Measurements from ENCODE around the gene UBE2Z.

Gene UBE2Z

DNA sequence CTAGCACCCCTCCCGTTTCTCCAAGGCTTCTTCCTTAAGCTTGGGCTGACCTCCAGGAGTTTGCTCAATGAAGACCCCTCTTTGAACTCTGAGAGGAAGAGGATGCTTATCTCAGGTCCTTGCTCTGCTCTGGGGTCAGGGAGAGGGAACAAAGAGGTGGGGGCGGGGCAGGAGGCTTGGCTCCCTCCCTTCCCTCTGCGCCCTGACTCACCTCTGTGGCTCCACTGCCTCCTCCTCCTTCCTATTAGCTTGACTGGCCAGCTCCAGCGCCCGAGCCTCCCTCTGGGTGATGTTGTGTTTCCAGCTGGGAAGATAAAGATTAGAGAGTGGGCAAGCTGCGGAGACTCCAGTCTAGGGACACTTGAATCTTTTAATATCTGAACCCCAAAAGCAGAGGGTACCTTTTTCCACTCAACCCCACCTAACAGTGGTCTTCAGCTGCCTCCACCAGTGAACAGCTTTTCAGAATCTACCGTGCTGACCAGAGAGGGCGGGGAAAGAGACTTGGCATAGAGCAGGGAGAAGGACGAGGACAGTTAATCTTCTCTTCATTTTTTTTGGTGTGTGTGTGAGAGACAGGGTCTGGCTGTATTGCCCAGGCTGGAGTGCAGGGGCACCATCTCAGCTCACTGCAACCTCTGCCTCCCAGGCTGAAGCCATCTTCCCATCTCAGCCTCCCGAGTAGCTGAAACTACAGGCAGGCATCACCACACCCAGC lies 53.5 kb downstream of the UBE2Z start:
- no peak for DNase-seq

DNA sequence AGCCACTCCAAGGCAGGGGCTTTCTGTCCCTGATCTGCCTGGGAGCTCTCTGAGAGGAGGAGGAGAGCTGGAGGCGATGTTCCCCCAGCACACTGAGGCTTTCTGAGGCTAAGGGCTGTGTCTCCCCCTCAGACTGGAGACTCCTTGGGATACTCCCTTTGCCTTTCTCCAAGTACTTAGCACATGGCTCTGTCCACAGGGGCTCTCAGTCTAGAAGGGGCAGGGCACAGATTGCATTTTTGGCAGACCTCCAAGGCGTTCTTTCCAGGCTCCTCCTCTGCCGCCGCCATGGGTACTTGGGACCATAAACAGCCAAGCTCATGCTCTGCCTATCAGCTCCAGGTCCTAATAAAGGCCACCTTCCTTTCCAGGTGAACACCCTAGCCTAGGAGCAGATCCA lies 62.0 kb downstream of the UBE2Z start:
- no peak for DNase-seq

DNA sequence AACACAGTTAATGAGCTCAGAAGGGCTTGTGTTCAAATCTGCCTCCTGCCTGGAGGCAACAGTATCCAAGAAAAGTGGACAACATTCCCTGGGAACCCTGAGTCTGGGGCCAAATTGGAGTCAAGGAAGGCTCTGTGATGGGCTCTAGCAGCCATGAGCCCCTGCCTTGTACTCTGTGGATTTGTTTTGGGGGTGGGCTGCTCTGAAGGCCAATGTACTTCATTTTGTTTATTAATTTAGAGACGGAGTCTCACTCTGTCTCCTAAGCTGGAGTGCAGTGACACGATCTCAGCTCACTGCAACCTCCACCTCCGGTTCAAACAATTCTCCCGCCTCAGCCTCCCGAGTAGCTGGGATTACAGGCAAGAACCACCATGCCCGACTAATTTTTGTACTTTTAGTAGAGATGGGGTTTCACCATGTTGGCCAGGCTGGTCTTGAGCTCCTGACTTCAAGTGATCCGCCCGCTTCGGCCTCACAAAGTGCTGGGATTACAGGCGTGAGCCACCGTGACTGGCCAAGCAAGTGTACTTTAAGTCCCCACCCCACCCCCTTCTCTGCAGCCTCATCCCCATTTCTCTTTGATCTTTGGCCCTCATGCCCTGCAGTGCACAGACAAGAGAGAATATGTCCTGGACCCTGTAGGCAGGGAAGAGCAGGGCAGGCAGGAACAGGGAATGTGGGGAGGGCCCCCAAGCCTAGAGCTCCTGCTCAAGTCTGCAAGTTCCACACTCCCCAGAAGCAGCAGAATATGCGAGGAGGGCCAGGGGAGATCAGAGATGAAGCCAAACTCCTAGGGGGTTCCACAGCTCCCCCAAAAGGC lies 62.9 kb downstream of the UBE2Z start:
- no peak for DNase-seq

DNA sequence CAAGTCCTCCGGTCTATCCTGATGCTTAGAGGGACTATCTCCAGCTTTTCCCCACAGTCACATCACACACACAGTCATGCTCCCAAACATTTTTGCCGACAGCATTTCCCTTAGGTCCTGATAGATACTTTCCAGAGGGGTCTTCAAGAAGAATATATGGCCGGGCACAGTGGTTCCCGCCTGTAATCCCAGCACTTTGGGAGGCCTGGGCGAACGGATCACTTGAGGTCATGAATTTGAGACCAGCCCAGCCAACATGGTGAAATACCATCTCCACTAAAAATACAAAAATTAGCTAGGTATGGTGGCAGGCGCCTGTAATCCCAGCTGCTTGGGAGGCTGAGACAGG lies 64.5 kb downstream of the UBE2Z start:
- no peak for DNase-seq

DNA sequence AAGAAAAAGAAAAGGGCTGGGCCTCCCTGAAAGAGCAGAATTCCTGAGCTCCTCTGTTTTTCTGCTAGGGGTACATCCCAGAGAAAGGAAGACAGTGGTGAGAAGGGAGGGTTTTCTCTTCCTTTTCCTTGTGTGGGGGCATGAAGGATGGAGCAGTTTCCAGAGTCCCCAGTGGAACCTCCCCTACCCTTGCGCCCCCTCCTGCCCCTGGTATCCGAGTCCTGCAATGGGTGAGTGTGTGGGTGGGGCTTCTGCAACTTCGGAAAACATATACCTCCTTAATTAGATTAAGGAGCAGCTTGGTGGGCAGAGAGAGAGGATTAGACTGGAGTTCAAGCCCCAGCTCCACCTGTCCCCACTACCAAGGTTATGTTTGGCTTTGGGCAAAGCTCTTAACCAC lies 65.6 kb downstream of the UBE2Z start:
- DNase-seq, result no peak
